GM12892 (cell line): ENCODE data around the gene IRAK3.

Source experiments
- POLR2A ChIP-seq: IDR thresholded peaks from 2 replicates; pipeline ENCODE4 v1.6.1; 2011; ENCODE audit warnings: low read depth, low read length, control low read depth
- POLR2AphosphoS5 ChIP-seq: IDR thresholded peaks from 2 replicates; pipeline ENCODE4 v1.6.1; 2011; ENCODE audit warnings: low read depth, low read length, control low read depth

- no peak for TF ChIP-seq POLR2A
- TF ChIP-seq POLR2AphosphoS5: no peak
Measured at GRCh38 chr12:66232263-66232662, 43.2 kb downstream of the IRAK3 start.
